SK-N-SH (cell line): ENCODE results near the gene SVIL.

Source experiments
- CTCF ChIP-seq: fragments of 200-600 bp; sonication (generic); IDR thresholded peaks from 2 replicates; pipeline ENCODE4 v1.6.1; 2017; ENCODE audit warnings: antibody characterized with exemption, mild to moderate bottlenecking, moderate library complexity
- NRF1 ChIP-seq: IDR thresholded peaks from 2 replicates; pipeline ENCODE4 v1.6.1; 2012; ENCODE audit warnings: low read depth, mild to moderate bottlenecking, low read length
- TEAD4 ChIP-seq: IDR thresholded peaks from 2 replicates; pipeline ENCODE4 v1.4.0; 2012; ENCODE audit warnings: mild to moderate bottlenecking, borderline replicate concordance; ENCODE audit not compliant: insufficient read depth
- USF1 ChIP-seq: IDR thresholded peaks from 2 replicates; pipeline ENCODE4 v1.4.0; 2012; ENCODE audit warnings: low read depth, borderline replicate concordance

- no peak for TF ChIP-seq CTCF
- no peak for TF ChIP-seq TEAD4
- no peak for TF ChIP-seq USF1
- TF ChIP-seq NRF1 = no peak
Observed at GRCh38 chr10:29576681-29577080, 58.1 kb downstream of the SVIL start.
